CD1c-positive myeloid dendritic cell (primary cell): ENCODE data around the gene LMO1.

Experiments
- DNase-seq: peaks from one replicate; pipeline ENCODE4 v3.0.0-alpha.2; 2016; ENCODE audit errors: extremely low spot score

Gene LMO1

DNA sequence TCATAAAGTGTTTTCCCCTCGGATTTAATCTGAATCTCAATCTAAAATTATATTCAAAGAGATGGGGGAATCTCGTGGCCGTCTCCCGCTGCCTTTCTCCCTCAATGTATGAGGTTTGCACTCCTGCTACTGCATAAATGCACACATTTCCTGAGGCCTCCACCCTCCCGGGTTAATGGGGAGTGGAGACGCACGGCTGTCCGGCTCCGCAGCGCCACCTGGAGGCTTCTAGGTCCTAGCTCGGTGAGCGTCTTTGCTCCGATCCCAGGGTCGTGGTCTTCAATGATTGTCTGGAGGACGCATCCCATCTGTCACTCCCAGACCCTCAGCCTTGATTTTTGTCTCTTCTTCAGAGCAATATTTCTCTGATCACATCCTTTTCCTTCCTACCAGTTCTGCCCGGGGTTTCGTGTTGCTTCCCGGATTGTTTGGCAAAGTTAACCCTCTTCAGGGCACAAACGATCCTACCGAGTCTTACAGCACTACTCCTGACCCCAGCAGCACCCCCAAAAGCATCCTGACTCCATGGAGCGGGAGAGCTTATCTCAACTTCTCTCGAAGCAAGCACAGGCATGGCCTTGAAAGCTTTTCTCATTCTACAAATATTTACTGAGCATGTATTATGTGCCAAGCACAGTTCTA is at the start of gene LMO1:
TSS of gene LMO1 (minus strand) at position 110 of the 642 bp plus-strand sequence. CDS start 516 bp downstream, outside the sequence.
- peak; percentile 72 for DNase-seq

DNA sequence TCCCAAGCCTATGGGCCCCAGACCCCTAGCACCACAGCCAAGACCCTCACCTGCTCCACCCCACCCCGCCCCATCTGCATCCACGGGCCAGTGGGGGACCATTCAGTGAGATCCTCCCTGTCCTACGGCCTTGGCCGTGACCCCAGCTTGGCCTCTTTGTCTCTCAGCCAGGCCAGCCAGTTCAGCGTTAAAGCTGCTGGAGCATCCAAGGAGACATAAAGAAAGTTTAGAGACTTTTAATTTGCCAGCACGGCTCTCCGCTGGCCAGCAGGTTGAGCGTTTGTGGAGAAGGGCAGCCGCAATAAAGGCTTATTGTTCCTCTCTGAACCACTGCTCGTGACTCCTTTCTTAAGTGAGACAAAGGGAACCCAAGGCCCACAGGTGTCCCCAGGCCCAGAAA is 49.3 kb upstream of the LMO1 start:
- DNase-seq = no peak

DNA sequence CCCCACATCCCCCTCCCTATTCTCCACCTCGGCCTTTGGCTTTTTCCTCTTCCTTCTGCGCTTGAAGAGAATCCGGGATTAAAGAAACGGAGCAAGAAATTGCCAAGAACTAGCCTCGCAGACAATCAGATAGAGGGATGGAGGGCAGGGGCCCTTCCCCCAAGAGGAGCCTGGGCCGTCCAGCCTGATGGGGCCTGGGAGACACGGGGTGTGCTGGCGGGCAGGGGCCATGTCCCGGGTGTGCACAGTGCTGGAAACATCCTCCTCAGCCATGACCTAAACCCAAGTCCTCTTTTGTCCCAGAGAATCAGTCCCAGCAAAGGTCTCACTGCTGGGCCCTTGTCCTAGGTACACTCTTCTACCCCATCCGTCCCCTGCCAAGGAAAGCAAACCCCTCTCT is 47.7 kb upstream of the LMO1 start:
- no peak for DNase-seq

DNA sequence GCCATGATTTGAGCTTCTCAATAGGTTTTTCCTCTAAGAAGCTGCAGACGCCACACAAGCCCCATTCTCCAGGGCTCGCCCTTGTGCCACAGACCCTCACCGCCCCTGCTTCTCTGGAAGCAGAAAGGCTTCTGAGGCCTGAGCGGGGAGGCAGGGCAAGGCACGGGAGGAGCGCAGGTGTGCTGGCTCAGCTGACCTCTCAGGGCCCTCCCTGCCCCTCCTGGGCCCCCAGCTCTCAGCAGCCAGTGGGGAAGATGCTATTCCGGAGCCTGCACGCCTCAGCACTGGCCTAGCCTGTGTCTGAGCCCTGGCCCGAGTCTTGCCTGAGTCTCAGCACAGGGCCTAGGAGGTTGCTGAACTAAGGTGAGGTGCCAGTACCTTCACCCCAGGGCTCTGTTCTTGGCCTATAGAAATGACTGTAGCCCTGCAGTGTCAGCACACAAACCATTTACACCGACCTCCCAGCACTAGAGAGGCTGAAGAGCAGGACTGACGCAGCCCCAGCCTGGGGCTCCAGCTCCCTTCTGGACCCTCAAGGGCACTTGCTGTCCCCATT is 47.1 kb upstream of the LMO1 start:
- no peak for DNase-seq

DNA sequence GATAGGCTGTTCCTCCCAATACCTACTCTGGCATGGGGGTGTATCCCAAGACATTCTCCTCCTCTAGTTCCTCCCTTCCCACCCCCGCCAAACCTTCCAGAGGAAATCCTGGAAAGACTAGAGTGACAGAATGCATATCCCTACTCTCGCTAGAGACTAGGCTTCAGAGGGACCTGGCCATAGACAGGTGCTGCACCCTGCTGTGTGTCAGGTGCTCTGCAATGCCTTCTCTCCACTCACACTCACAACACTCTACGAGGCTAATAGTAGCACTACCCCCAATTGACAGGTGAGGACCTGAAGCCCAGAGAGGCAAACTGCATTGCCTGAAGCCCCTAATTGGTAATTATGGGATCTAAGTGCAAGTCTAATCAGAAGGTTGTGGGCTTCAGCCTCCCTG is 46.2 kb upstream of the LMO1 start:
- no peak for DNase-seq

DNA sequence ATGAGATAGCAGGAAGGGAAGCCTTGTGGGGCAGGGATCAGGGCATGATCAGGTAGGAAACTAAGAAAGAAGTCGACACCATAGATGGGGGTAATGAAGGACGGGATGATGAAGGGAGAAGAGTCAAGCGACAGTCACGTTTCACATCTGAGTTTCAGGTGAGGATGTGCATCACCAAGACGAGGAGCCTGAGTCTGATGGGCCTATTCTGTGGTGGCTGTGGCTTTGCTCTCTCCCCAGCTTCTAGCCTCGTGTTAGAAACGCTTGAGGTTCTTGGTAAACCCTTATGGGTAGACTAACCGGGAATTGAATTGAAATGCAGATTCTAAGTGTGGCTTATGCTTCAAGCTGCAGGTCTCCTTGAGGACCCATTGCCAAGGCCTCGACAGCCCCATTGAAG is 45.6 kb upstream of the LMO1 start:
- no peak for DNase-seq

DNA sequence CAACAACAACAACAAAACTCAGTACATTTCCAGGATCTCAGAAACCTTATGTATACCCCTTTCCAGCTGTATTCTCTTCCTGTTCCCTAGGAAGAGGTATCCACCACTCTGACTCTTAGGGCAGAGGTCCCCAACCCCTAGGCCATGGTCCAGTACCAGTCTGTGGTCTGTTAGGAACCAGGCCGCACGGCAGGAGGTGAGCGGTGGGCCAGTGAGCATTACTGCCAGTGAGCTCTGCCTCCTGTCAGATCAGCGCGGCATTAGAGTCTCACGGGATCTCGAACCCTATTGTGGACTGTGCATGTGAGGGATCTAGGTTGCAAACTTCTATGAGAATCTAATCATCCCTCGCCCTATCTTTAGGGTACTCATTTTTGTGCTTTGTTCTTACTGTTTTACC is 43.9 kb upstream of the LMO1 start:
- no peak for DNase-seq

DNA sequence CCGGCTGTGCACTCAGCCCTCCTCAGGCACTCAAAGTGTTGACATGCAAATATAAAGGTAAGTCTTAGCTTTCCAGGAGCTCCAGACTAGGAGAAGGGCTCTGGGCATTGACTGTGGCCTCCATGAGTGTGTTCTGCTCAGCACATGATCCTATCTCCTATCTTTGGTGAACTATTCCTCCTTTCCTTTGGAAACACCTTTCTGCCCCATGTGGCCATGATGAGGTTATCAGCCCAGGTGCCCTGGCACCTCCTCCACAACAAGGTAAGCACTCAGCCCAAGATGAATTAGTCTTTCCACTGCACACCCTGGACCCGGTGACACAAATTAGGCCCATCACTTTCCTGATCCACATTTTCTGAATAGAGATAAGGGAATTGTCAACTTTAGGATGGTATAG is 37.9 kb upstream of the LMO1 start:
- no peak for DNase-seq

DNA sequence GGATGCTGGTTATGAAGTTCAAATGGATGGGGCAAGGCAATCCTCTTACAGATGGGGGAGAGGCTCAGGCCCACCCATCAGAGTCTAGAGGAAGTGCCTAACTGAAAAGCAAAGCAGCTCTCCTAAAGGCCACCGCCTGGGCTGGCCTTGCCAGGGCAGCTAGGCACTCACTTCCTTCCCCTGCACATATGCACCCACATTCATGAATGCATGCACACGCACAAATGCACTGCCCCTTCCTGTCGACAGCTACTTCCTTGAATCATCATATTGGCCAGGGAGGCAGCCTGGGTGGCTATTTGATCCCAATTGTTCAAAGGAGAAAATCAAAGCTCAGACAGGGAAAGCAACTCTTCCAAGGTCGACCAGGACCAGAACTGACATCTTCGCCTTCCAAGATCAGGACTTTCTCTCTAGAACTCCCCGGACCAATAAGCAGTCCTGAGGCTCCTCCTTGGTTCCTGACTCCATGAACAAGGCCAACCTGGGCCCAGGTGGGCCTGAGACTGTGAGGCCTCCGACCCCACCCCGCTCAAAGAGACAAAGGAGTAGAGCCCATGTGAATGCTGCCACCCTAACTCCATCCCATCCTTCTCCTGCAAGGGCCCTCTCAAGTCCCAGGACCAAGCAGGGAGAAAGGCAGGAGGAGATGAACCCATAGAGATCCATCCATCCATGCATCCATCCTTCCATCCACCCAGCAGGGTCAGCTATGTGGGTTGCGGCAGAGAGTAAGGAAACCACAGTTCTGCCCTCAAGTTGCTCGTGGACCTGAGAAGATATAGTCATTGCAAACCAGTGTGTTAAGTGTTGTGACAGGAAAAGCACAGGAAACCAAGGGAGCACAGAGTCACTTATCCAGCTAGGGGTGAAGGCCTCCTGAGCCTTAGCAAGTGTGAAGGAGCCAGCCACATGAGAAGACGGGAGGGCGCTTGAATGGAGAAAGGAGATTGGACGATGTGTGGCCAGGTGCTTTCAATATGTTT is 35.4 kb upstream of the LMO1 start:
- DNase-seq = no peak

DNA sequence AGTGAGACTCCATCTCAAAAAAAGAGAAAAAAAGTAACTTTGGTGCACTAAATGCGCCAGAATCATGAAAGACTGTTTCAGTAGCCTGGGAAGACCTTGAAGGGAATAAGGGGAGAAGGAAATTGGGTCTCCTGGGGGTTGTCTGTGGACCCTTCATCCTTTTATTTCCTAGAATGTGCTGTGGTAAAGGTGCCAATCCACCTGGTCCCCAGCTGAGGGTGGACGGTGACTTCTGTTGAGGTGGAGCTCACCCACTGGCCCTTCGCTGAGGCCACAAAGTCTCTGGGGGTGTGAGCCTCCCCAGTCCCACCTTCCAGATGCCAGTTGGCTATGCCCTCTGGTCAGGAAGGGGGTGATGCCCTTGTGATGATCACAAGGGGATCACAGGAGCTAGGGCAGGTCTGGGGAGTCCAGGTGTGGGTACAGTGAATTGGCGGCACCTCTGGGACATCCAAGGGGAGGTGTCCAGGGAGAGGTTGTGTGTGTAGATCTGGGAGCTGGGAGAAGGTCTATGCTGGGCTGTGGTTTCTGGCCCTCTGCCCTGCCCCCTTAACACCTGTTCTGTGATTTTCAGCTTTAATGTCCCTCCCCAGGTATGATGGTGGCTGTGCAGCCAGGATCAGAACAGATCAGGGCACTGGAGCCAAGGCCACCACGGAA is 34.2 kb upstream of the LMO1 start:
- DNase-seq = no peak

DNA sequence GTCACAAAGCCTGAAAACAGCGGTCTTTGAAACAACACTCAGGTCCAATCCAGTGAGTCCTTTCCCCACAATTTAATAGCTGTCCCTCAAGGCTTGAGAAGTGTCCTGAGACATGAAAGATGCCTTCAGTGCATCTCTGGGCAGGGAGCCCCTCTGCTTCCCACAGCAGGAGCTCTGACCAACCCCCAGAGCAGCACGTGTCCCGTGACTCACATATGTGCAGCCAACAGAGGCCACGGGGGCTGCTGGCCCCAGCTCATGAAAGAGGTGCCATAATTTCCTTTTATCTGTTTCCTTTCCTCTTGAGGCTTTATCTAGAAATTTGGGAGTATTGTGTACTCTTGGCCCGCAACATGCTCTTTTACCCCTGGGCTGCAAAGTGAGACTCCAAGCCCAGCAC is 33.2 kb upstream of the LMO1 start:
- no peak for DNase-seq

DNA sequence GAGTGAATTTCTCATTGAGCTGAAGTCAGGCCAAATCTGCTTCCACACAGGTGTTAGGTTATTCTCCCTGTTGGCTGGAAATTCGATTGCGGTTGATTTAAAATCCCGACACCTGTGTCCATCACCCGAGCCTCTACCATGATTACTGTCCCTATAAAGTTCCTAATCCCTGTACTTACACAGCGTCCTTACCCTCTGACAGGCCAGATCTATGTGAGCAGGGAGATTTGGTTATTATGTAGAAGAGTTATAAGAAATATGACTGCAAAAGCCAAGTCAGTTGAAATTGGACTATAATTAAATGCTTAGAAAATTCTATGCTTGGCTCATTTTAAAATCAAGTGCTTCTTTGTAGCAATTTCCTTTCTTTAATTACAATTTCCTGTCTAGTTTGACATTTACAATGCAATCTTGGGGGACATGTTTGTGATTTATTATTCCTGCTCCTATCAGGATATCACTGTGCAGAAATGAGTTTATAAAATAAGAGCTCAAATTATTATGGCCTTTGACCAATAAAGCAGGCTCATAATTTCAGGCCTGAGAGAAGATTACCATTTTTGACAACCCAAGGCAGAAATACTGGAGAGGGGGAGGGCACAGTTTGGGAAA is 32.5 kb upstream of the LMO1 start:
- DNase-seq = no peak

DNA sequence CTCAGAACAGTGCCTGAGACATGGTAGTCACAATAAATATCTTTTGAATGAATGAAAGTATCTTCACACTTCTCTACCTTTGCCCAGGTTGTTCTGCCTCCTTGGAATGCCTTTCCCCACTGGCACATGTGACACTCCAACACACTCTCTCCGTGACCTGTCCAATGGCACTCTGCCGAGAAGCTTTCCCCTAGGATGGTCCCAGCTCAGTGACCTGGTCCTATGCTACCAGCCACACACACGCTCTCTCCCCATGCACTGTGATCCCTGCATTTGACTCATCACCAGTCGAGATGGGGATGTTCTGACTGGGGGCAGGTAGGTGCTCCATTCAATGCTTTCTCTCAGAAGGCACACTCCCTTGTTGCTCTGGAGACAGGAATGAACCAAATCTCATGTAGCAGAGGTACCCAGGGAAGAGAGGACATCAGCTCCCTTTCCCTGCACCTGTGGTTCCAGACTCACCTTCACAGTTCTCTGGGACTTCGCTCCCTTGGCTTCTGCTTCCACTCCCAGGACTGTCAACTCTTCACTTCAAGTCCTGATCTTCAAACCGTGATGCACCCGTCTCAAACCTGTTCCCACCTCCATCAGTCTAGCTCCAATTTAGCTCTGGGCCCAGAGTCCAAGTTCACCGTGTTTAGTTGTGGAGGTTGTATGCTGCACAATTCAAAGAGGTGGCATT is 30.7 kb upstream of the LMO1 start:
- no peak for DNase-seq

DNA sequence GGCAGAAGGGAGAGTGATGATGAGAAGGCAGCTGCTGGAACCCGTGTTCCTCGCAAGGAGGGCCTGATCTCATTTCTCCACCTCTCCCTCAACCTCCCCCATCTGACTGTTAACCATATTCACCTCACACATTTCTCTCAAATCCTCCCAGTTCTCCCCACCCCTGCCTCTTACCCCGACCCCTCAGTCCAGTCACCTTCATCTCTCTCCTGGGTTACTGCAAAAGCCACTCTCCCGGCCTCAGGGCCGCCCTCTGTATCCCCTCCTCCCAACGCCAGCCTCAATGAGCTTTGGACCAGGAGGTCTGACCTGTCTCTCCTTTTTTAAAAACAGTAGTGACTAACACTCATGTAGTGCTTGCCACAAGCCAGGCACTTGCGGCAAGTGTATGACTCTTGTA is 29.5 kb upstream of the LMO1 start:
- no peak for DNase-seq

DNA sequence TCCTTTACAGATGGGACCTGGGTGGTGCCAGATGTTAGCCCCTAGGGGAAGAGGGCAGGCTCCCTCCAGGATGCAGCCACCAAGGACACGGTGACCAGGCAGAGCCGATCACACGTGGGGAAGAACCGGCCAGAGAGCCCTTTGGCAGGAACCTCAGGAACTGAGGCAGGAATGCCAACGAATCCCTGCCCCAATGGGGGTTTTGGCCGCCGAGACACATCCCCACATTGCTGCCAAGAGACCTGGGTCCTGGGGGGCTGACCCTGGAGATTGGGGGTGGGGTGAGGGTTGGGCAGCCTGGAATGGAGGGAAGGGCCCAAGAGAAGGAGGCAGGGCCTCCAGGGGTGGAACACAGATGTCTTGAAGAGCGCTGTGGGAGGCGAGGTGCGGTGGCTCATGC is 28.7 kb upstream of the LMO1 start:
- no peak for DNase-seq

DNA sequence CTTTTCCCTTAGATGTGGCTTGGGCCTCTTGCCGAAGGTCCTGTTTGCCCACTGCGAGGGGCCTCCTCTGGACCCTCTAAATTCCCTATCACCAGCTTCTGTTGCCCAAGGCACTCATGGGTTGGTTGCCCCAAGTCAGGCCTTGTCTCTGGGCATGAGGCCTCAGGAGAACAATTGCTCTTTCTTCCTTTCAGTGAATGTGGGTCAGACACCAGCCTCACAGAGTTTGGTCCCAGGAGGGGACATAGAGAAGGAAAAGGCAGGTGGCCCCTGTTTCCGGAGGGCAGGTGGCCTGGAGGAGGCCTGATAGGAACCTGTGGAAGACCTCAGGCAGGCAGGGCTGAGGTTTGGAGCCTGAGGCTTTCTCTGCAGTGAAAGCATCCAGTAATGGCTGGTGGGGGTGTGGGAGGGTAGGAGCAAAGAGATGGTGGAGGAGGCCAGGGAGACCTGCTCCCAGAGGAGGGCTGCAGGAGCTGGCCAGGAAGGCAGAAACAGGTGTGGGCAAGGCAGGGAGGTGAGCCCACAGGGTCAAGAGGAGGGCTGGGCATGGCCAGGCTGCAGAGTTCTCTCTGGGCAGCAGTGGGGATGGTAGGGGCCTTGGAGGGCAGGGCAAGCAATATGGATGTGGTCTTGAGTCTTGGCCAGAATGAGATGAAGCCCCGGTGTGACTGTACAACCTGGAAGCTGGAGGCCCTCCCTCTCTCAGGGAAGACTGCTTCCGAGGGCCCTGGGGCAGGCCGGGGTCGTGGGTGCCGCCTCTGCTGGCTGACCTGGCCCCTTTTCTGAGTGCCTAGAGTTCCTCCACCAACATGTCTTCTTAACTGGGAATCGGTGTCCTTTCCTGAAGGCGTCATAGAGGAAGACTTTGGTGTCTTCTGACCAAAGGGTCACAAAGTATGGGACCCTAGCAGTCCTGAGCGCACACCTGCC is 28.0 kb upstream of the LMO1 start:
- no peak for DNase-seq

DNA sequence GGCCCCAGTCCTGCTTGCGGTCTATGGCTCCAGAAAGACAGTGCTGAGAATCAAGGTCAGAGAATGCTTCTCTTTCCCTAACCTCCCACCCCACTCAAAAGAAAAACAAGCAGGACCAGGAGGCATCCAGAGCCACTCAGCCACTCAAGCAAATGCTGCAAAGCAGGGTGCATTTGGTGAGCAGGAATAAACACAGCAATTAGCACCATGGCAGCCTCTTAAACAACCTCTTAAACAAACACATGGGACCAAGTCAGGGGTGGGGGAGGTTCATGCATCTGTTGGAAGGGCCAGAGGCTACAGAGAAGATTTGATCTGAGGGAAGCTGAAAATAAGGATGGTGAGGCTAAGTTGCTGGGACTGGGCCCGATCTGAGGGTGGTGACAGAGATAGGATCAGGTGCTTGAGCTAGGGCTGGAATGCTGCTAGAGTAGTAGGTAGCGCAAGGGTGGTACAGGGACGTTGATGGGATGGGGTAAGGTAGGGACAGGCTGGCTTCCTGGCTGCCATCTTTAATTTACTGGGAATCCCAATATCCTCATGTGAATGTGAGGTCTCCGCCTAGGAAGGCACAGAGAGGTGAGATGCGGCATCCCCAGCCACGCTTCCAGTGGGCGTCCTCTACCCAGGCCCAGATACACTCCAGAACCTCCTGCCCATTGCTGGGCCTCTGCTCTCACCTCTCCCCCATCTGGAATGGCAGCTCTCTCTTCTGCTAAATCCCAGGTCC is 26.6 kb upstream of the LMO1 start:
- DNase-seq = no peak

DNA sequence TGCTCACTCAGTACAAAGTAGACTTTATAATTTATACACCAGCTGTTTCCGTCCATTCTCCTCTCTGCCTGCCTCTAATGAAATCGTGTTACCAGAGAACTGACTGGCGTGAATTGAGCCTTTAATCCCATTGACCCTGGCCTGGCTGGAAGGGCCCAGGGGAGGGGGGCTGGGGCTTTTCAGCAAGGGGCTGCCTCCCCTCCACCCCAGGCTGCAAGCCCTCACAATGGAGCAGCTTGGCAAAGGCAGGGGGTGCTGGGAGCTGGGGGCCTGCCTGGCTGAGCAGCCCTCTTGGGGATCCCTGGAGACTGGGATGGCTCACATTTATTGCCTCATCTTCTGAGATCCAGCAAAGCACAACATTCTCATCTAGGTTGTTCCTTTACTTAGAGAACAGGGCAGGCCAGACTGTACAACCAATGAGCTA is 25.8 kb upstream of the LMO1 start:
- DNase-seq = no peak

DNA sequence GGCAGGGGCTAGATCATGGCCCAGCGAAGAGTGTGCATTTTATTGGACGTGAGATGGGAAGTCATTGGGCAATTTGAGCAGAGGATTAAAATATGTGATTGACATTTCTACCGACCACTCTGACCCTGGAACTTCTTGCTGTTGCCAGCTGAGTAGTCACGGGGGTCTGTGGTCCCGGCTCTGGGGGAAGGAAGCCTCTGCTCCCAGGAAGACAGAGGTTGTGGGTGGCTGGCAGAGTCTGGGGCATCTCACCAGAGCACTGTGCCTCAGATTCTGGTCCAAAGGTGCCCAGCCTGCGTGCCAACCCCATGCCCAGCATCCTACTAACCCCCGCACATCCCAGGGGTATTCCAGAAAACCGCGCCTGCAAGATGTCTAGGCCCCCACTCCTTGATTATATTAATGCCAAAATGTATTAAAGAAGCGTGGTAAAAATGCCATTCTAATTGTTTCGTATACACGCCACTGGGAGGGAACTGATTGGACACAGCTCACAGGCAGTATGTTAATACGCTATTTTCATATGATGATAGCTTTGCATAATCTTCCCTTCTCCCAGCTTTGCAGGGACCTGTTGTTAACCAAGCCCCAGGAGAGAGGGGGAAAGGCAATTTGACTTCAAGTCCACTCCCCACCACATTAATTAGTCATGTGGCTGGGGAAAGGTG is 25.3 kb upstream of the LMO1 start:
- DNase-seq = no peak
